Endothelial cell of umbilical vein (primary cell): ENCODE data around the gene ANKAR. TPM values are rescaled to one million over a fixed set of nuclear protein-coding genes. Genes with fewer than 3 reads are reported as not detected.

Experiments
- BruUV-seq: library from RNA; stranded (reverse); fragments of 400-500 nt; replicated peaks from 2 replicates; lab custom pipeline; 2021; lab: Mats Ljungman, UMichigan
- CTCF ChIA-PET: fragments of 300-600, 350-600 bp; sonication (Branson Sonifier 250); formaldehyde crosslinking; loops from one replicate; lab custom pipeline; 2021; ENCODE audit warnings: antibody characterized with exemption, inconsistent platforms; lab: Charles Lee
- POLR2A ChIA-PET: fragments of 300-600, 350-600 bp; sonication (Branson Sonifier 250); formaldehyde crosslinking; loops from one replicate; lab custom pipeline; 2021; ENCODE audit warnings: antibody characterized with exemption, inconsistent platforms; lab: Charles Lee
- DNase-seq: peaks from one replicate; pipeline ENCODE4 v3.0.0-alpha.2; 2011; ENCODE audit warnings: low read depth, low spot score
- FAIRE-seq: peaks from 2 replicates; lab custom pipeline; 2011; peaks lifted over from hg19 to GRCh38; lab: Jason Lieb, UNC
- H2AFZ ChIP-seq: 2 replicates; pipeline ENCODE4 v1.6.0; 2012; ENCODE audit warnings: low read depth, low read length, control low read depth, inconsistent platforms
- H3K27ac ChIP-seq: 2 replicates; pipeline ENCODE4 v1.5.1; 2011; ENCODE audit warnings: low read depth, mild to moderate bottlenecking, control low read depth, low read length, moderate library complexity; ENCODE audit not compliant: insufficient read depth
- H3K27me3 ChIP-seq, 2 experiments: 2 replicates each; pipeline versions ENCODE4 v1.6.0 to v1.6.1; 2011; ENCODE audit warnings: low read length in 2 of 2, mixed read lengths in 1 of 2; ENCODE audit not compliant: control insufficient read depth in 2 of 2, insufficient read depth in 2 of 2
- H3K36me3 ChIP-seq, 2 experiments: 2 replicates in 1 of 2; 3 replicates in 1 of 2; pipeline ENCODE4 v1.5.1; 2011; ENCODE audit warnings: low read length in 2 of 2, mild to moderate bottlenecking in 1 of 2, moderate library complexity in 1 of 2; ENCODE audit not compliant: control insufficient read depth in 2 of 2, insufficient read depth in 2 of 2; ENCODE audit errors: extremely low read depth in 1 of 2
- H3K4me1 ChIP-seq: 3 replicates; pipeline ENCODE4 v1.5.1; 2011; ENCODE audit warnings: mild to moderate bottlenecking, low read length; ENCODE audit not compliant: control insufficient read depth, insufficient read depth; ENCODE audit errors: extremely low read depth
- H3K4me2 ChIP-seq: 2 replicates; pipeline ENCODE4 v1.6.1; 2011; ENCODE audit warnings: low read length, control low read depth, mixed read lengths; ENCODE audit not compliant: insufficient read depth
- H3K4me3 ChIP-seq, 3 experiments: fragments of 200-600 bp in 1 of 3; sonication (generic), shearing (Covaris generic) in 1 of 3; replicated peaks in 1 of 3; 2 replicates each; pipeline ENCODE4 v1.5.1; 2011 to 2016; ENCODE audit warnings: control low read depth in 3 of 3, low read length in 3 of 3, mild to moderate bottlenecking in 2 of 3, inconsistent platforms in 1 of 3, low read depth in 1 of 3, moderate library complexity in 1 of 3; ENCODE audit not compliant: insufficient read depth in 1 of 3
- H3K79me2 ChIP-seq: 2 replicates; pipeline ENCODE4 v1.6.0; 2012; ENCODE audit warnings: low read length, inconsistent platforms; ENCODE audit not compliant: control insufficient read depth, insufficient read depth
- H3K9ac ChIP-seq: replicated peaks from 2 replicates; pipeline ENCODE3; 2011; ENCODE audit warnings: low read length, control low read depth; ENCODE audit not compliant: insufficient read depth; ENCODE audit errors: extremely low read depth
- H3K9me1 ChIP-seq: replicated peaks from 3 replicates; pipeline ENCODE4 v1.6.0; 2011; ENCODE audit warnings: mild to moderate bottlenecking, low read length; ENCODE audit not compliant: control insufficient read depth, insufficient read depth; ENCODE audit errors: extremely low read depth
- H3K9me3 ChIP-seq: replicated peaks from 2 replicates; pipeline ENCODE4 v1.5.1; 2012; ENCODE audit warnings: low read length, inconsistent platforms; ENCODE audit not compliant: control insufficient read depth, insufficient read depth
- H4K20me1 ChIP-seq: replicated peaks from 2 replicates; pipeline ENCODE3; 2011; ENCODE audit warnings: mild to moderate bottlenecking, low read length; ENCODE audit not compliant: control insufficient read depth, insufficient read depth; ENCODE audit errors: extremely low read depth
- CTCF ChIP-seq, 2 donors: IDR thresholded peaks; 1 replicate in 1 of 2; 2 replicates in 1 of 2; pipeline ENCODE4 v1.5.1; 2011; ENCODE audit warnings: low read length in 2 of 2, mild to moderate bottlenecking in 2 of 2, moderate library complexity in 2 of 2, control low read depth in 1 of 2, inconsistent platforms in 1 of 2, low read depth in 1 of 2; ENCODE audit not compliant: insufficient read depth in 1 of 2; ENCODE audit errors: extremely low read depth in 1 of 2
- EZH2 ChIP-seq: IDR thresholded peaks from 2 replicates; pipeline ENCODE4 v1.6.1; 2012; ENCODE audit warnings: borderline replicate concordance, low read depth, mild to moderate bottlenecking, moderate library complexity, low read length, inconsistent platforms; ENCODE audit not compliant: severe bottlenecking
- FOS ChIP-seq: IDR thresholded peaks from 2 replicates; pipeline ENCODE4 v1.6.1; 2011; ENCODE audit warnings: mild to moderate bottlenecking, low read length, moderate library complexity, borderline replicate concordance; ENCODE audit not compliant: insufficient read depth
- GATA2 ChIP-seq: IDR thresholded peaks from 2 replicates; pipeline ENCODE4 v1.7.0; 2011; ENCODE audit warnings: low read depth, mild to moderate bottlenecking, moderate library complexity, mixed read lengths, low read length; ENCODE audit not compliant: insufficient read length, insufficient read depth
- JUN ChIP-seq: IDR thresholded peaks from 2 replicates; pipeline ENCODE4 v1.6.1; 2011; ENCODE audit warnings: borderline replicate concordance, low read depth; ENCODE audit not compliant: insufficient read length, insufficient read depth
- MAX ChIP-seq: IDR thresholded peaks from 2 replicates; pipeline ENCODE4 v1.6.1; 2011; ENCODE audit not compliant: insufficient read depth, insufficient read length
- MYC ChIP-seq: IDR thresholded peaks from one replicate; pipeline ENCODE4 v1.6.1; 2011; ENCODE audit warnings: mild to moderate bottlenecking, low read depth, low read length
- POLR2A ChIP-seq: IDR thresholded peaks from 2 replicates; pipeline ENCODE4 v1.6.1; 2012; ENCODE audit warnings: low read depth, mild to moderate bottlenecking, control low read depth, low read length
- POLR2AphosphoS5 ChIP-seq: IDR thresholded peaks from 2 replicates; pipeline ENCODE4 v1.6.1; 2012; ENCODE audit warnings: low read depth, mild to moderate bottlenecking, control low read depth, low read length, moderate library complexity; ENCODE audit not compliant: insufficient read depth
- dilution Hi-C: fragments of 300-500 bp; cut with MboI; formaldehyde crosslinking; loops from one replicate; pipeline ENCODE4 v1.15.0; 2019; ENCODE audit warnings: low sequenced_read_pairs; ENCODE audit not compliant: extremely low pct_ligation_motif_present
- intact Hi-C: fragments of 100-400 bp; cut with micrococcal nuclease; formaldehyde crosslinking; loops from one replicate; pipeline ENCODE4 v1.10.0; 2022
- polyA plus RNA-seq, 4 experiments: library from polyadenylated mRNA; depleted of rRNA in 3 of 4; stranded (reverse) in 3 of 4; unstranded in 1 of 4; fragments of >200 nt; gene quantifications; 2 replicates each; pipeline versions ENCODE4 v1.2.1 to v1.2.3, GENCODE V29; 2011 to 2012; ENCODE audit warnings: missing spikeins in 1 of 4
- total RNA-seq: library from RNA; stranded (reverse); gene quantifications from 2 replicates; pipeline ENCODE4 v1.2.3, GENCODE V29; 2021

The ANKAR gene
- total and polyA plus RNA-seq, 2 donors (not counting 3 experiments of a cell fraction or from before 2014, with no cell fraction given), result 1.3 to 4.3 TPM

GRCh38 chr2:189676471-189676870 is 2.0 kb downstream of the ANKAR start:
- ChIA-PET POLR2A (no interaction called here), CTCF (interaction anchor here (1.2 to 3.0 kb wide), 3 partner anchors 8 to 85 kb away, joined by 3 to 16 read pairs (median 3); no protein-coding TSS in a partner anchor)
- FAIRE-seq, result no peak

More at GRCh38 chr2:189676471-189676870, 2.0 kb downstream of the ANKAR start:
- no peaks in the 10 kb centered on the region for H4K20me1 ChIP-seq
- H3K9me3 ChIP-seq, result no peaks in the 10 kb centered on the region
- no peak overlapping the region for H3K9ac ChIP-seq
- dilution Hi-C loops (no loop called here), intact Hi-C loops (no loop called here)
- H3K4me3 ChIP-seq, result no peak overlapping the region
- no peaks in the 10 kb centered on the region for H3K27me3 ChIP-seq
- no peak for TF ChIP-seq POLR2AphosphoS5
- TF ChIP-seq GATA2, result no peak
- TF ChIP-seq MYC, result no peak
- no peak for TF ChIP-seq CTCF (IDR thresholded peaks at IDR 0.05; ENCODE audit: extremely low read depth in 1 of 2, insufficient read depth in 1 of 2, low read depth in 1 of 2, low read length in 2 of 2)
- no peak for TF ChIP-seq JUN
- no peak for TF ChIP-seq POLR2A
- TF ChIP-seq EZH2, result no peak
- no peak for TF ChIP-seq FOS
- no peak for TF ChIP-seq MAX
- BruUV-seq, result no TSS peak
- H3K27ac ChIP-seq, result no peak overlapping the region
- H2AFZ ChIP-seq, result no peak overlapping the region
- no peaks in the 10 kb centered on the region for H3K36me3 ChIP-seq
- no peak overlapping the region for H3K4me2 ChIP-seq
- no peaks in the 10 kb centered on the region for H3K79me2 ChIP-seq
- peaks cover 14% of the 10 kb centered on the region for H3K4me1 ChIP-seq
- no peak for DNase-seq
- H3K9me1 ChIP-seq, result no peaks in the 10 kb centered on the region
